A549 (cell line): Measurements from ENCODE around the gene ITGB2.

Experiments
- CEBPB ChIP-seq, 2 experiments: fragments of >200 bp in 1 of 2; sonication (Bioruptor Twin) in 1 of 2; formaldehyde crosslinking in 1 of 2; IDR thresholded peaks; 2 replicates each; pipeline ENCODE4 v1.6.1; 2012 to 2016
- CTCF ChIP-seq: fragments of >200 bp; sonication (Bioruptor Twin); formaldehyde crosslinking; IDR thresholded peaks from 3 replicates; pipeline ENCODE4 v1.5.1; 2016
- EHMT2 ChIP-seq: fragments of 200-600 bp; sonication (generic); IDR thresholded peaks from 2 replicates; pipeline ENCODE4 v1.6.1; 2016; ENCODE audit warnings: antibody characterized with exemption, low read depth, mild to moderate bottlenecking, moderate library complexity
- EP300 ChIP-seq, 2 experiments: fragments of >200 bp; sonication (Bioruptor Twin); formaldehyde crosslinking; IDR thresholded peaks; 2 replicates in 1 of 2; 3 replicates in 1 of 2; pipeline ENCODE4 v1.6.1; 2016 to 2017
- FOXS1 ChIP-seq: fragments of 250-450 bp; sonication (Bioruptor Pico); IDR thresholded peaks from 2 replicates; pipeline ENCODE4 v1.5.0; 2020; ENCODE audit warnings: mild to moderate bottlenecking, moderate library complexity
- POLR2A ChIP-seq: IDR thresholded peaks from 2 replicates; pipeline ENCODE4 v1.6.1; 2012; ENCODE audit warnings: mild to moderate bottlenecking, low read length

GRCh38 chr21:44895859-44896258 lies 24.8 kb downstream of the ITGB2 start:
- no peak for TF ChIP-seq POLR2A
- no peak for TF ChIP-seq FOXS1 (CRISPR knock-in tag)
- TF ChIP-seq CEBPB (IDR thresholded peaks at IDR 0.05), result no peak
- TF ChIP-seq EHMT2, result no peak
- TF ChIP-seq CTCF, result no peak
- no peak for TF ChIP-seq EP300 (IDR thresholded peaks at IDR 0.05)
